Transverse colon (tissue), 4 donors: ENCODE results near the gene HERC4. TPM values are rescaled to one million over a fixed set of nuclear protein-coding genes. Genes with fewer than 3 reads are reported as not detected.

ENCODE experiments used
- DNase-seq: peaks from one replicate; pipeline ENCODE4 v3.0.0-alpha.2; 2019
- H3K27ac ChIP-seq, 4 donors: fragments of 200-600 bp; sonication (generic); 2 replicates each; pipeline ENCODE4 v1.5.1; 2016 to 2018; ENCODE audit warnings: inconsistent platforms in 4 of 4
- H3K27me3 ChIP-seq: fragments of 200-600 bp; sonication (generic); 2 replicates; pipeline ENCODE4 v1.5.1; 2017; ENCODE audit warnings: inconsistent platforms
- H3K36me3 ChIP-seq, 4 donors: fragments of 200-600 bp; sonication (generic); 2 replicates each; pipeline ENCODE4 v1.5.1; 2017 to 2019; ENCODE audit warnings: inconsistent platforms in 4 of 4
- H3K4me1 ChIP-seq, 4 donors: fragments of 200-600 bp; sonication (generic); 2 replicates each; pipeline ENCODE4 v1.5.1; 2017 to 2020; ENCODE audit warnings: inconsistent platforms in 4 of 4
- H3K4me3 ChIP-seq, 4 donors: fragments of 200-600 bp; sonication (generic); 1 replicate in 1 of 4; 2 replicates in 3 of 4; pipeline versions ENCODE4 v1.5.1 to v1.6.1; 2017 to 2019; ENCODE audit warnings: inconsistent platforms in 4 of 4
- H3K9me3 ChIP-seq, 2 donors: fragments of 200-600 bp; sonication (generic); 2 replicates each; pipeline ENCODE4 v1.5.1; 2017 to 2019; ENCODE audit warnings: inconsistent platforms in 2 of 2
- EP300 ChIP-seq: sonication (generic); formaldehyde crosslinking; IDR thresholded peaks from one replicate; pipeline ENCODE4 v1.6.1; 2017; ENCODE audit warnings: antibody characterized with exemption, low read depth
- POLR2A ChIP-seq: fragments of 450-650 bp; IDR thresholded peaks from one replicate; pipeline ENCODE4 v1.6.1; 2016; ENCODE audit warnings: antibody characterized with exemption, mild to moderate bottlenecking, moderate library complexity
- POLR2AphosphoS5 ChIP-seq, 3 donors: sonication (generic); formaldehyde crosslinking; IDR thresholded peaks; one replicate each; pipeline ENCODE4 v1.6.1; 2016; ENCODE audit warnings: antibody characterized with exemption in 3 of 3
- WGBS, 2 donors: methylation state at CpG; one replicate each; pipeline ENCODE4 v1.1.5; 2018; ENCODE audit warnings: low coverage in 1 of 2; 5-methylcytosine and 5-hydroxymethylcytosine counted together
- in situ Hi-C, 4 donors: fragments of 200-750 bp; cut with MboI; loops; one replicate each; pipeline versions ENCODE4 v1.15.0 to v1.15.1; 2017; ENCODE audit warnings: low sequenced_read_pairs in 3 of 4, low pct_ligation_motif_present in 1 of 4, low pct_unique_long_range_greater_than_20kb in 1 of 4
- intact Hi-C: fragments of 100-400 bp; cut with DNase I; formaldehyde crosslinking; loops from one replicate; pipeline ENCODE4 v1.15.1; 2023; ENCODE audit warnings: low total_unique reads
- total RNA-seq, 4 donors: library from RNA; depleted of rRNA; stranded (reverse); fragments of >200 nt; gene quantifications; one replicate each; pipeline ENCODE4 v1.1.0, GENCODE V29; 2016
- TF ChIP-seq, protein P1 (sequence below), 5 experiments: fragments of 200-600 bp in 3 of 5; fragments of 450-650 bp in 2 of 5; sonication (generic) in 3 of 5; IDR thresholded peaks; 1 replicate in 2 of 5; 2 replicates in 3 of 5; pipeline ENCODE4 v1.5.1; 2016 to 2017; ENCODE audit warnings: antibody characterized with exemption in 5 of 5, inconsistent platforms in 3 of 5, mild to moderate bottlenecking in 2 of 5, moderate library complexity in 1 of 5

HERC4 gene, protein sequence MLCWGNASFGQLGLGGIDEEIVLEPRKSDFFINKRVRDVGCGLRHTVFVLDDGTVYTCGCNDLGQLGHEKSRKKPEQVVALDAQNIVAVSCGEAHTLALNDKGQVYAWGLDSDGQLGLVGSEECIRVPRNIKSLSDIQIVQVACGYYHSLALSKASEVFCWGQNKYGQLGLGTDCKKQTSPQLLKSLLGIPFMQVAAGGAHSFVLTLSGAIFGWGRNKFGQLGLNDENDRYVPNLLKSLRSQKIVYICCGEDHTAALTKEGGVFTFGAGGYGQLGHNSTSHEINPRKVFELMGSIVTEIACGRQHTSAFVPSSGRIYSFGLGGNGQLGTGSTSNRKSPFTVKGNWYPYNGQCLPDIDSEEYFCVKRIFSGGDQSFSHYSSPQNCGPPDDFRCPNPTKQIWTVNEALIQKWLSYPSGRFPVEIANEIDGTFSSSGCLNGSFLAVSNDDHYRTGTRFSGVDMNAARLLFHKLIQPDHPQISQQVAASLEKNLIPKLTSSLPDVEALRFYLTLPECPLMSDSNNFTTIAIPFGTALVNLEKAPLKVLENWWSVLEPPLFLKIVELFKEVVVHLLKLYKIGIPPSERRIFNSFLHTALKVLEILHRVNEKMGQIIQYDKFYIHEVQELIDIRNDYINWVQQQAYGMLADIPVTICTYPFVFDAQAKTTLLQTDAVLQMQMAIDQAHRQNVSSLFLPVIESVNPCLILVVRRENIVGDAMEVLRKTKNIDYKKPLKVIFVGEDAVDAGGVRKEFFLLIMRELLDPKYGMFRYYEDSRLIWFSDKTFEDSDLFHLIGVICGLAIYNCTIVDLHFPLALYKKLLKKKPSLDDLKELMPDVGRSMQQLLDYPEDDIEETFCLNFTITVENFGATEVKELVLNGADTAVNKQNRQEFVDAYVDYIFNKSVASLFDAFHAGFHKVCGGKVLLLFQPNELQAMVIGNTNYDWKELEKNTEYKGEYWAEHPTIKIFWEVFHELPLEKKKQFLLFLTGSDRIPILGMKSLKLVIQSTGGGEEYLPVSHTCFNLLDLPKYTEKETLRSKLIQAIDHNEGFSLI
- total RNA-seq = 100 to 1,000 TPM in 2 of 4 donors, 10 to 100 TPM in 2; 32.0 to 154 (median 105) TPM

DNA sequence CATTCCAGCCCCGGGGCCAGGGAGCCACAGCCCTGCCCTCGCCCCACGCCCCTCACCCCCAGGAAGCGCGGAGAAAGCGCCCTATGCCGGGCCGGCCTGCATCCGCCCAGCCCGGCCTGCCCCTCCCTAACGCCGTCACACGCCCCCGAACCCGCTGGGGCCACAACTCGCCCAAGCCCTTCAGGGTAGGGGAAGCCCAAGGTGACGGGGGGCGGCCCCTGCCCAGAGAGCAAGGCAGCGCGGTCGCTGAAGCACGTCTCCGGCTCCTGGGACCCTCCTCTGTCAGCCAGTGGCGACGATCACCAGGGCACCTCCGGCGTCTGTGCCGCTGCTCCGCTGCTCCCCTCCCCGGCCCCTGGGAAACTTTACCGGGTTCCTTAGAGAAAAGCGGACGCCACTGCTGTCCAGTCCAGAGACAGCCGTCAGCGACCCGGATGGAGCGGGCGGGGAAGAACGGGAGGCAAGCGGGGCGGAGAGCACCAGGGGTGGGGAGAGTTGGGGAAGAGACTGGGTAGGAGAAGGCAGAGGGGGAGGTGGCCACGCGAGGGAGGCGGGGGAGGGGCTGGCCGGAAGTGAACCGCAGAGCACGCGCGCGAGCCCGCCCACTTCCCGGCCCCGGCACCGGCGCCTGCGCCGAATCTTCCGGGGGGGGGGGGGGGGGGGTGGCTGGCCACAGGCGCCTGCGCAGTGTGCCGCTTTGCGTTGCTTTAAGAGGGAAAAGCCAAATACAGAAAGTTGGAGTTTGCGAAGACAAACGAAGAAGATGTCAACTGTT lies at the start of gene HERC4:
TSS of gene HERC4 (minus strand) at position 509 of the 775 bp plus-strand sequence. CDS start 2,175 bp downstream, outside the sequence.
- peak within 1 kb of the TSS; percentile 62 to 99 (median 82) for H3K4me3 ChIP-seq
- 0 to 1% methylated on average over 2 to 56 of the region's 64 CpGs for WGBS, 2 donors
- peak within 1 kb of the TSS; percentile 96 to 100 (median 98) for H3K27ac ChIP-seq
- H3K9me3 ChIP-seq = no peaks in the 10 kb centered on the region
- in situ Hi-C loops (loop anchor here in 1 of 4 donors (25.0 kb wide), 1 partner anchor 188 kb away; the partner anchor contains the start of gene SIRT1), intact Hi-C loops (no loop called here)
- H3K36me3 ChIP-seq = peaks cover 0 to 5% (median 0%) of the 10 kb centered on the region in 4 donors
- TF ChIP-seq, protein P1, sequence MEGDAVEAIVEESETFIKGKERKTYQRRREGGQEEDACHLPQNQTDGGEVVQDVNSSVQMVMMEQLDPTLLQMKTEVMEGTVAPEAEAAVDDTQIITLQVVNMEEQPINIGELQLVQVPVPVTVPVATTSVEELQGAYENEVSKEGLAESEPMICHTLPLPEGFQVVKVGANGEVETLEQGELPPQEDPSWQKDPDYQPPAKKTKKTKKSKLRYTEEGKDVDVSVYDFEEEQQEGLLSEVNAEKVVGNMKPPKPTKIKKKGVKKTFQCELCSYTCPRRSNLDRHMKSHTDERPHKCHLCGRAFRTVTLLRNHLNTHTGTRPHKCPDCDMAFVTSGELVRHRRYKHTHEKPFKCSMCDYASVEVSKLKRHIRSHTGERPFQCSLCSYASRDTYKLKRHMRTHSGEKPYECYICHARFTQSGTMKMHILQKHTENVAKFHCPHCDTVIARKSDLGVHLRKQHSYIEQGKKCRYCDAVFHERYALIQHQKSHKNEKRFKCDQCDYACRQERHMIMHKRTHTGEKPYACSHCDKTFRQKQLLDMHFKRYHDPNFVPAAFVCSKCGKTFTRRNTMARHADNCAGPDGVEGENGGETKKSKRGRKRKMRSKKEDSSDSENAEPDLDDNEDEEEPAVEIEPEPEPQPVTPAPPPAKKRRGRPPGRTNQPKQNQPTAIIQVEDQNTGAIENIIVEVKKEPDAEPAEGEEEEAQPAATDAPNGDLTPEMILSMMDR (IDR thresholded peaks at IDR 0.05) = peak in 1 of 5 experiments; percentile 1
- TF ChIP-seq EP300 (no peak), POLR2AphosphoS5 (IDR thresholded peaks at IDR 0.05) (peak; percentile 84 to 92 (median 91)), POLR2A (peak; percentile 91)
- no peaks in the 10 kb centered on the region for H3K27me3 ChIP-seq
- H3K4me1 ChIP-seq = peaks cover 11 to 37% (median 26%) of the 10 kb centered on the region in 4 donors
- peak; percentile 96 for DNase-seq

DNA sequence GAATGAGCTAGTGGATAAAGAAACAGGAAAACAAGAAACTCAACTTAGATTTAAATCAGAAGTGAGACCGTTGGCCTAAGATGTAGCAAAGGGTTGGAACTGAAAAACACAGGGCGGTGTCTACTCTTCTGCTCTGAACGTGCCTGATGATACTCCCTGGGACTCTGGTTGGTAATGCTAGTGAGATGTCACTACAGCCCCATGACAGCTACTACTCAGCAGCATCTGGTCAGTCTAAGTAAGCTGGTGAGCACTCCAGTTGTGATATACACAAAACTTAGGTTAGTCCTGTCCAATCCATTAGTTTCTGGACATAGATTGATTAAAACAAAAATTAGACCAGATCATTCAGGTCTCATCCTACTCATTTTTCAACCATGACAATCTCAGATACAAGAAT lies 49.6 kb upstream of the HERC4 start:
- H3K36me3 ChIP-seq = no peaks in the 10 kb centered on the region
- H3K9me3 ChIP-seq = no peaks in the 10 kb centered on the region
- DNase-seq = no peak
- whole genome bisulfite sequencing, 2 donors = 74% methylated on average over 3 of the region's 3 CpGs; no CpG with 5 or more reads in 1 of the 2 donors
- no peaks in the 10 kb centered on the region for H3K27me3 ChIP-seq
- H3K27ac ChIP-seq = no peak overlapping the region
- intact Hi-C loops (no loop called here), in situ Hi-C loops (no loop called here)
- H3K4me3 ChIP-seq = no peak overlapping the region
- TF ChIP-seq, protein P1 (IDR thresholded peaks at IDR 0.05) = no peak
- TF ChIP-seq POLR2A = no peak
- H3K4me1 ChIP-seq = no peaks in the 10 kb centered on the region

DNA sequence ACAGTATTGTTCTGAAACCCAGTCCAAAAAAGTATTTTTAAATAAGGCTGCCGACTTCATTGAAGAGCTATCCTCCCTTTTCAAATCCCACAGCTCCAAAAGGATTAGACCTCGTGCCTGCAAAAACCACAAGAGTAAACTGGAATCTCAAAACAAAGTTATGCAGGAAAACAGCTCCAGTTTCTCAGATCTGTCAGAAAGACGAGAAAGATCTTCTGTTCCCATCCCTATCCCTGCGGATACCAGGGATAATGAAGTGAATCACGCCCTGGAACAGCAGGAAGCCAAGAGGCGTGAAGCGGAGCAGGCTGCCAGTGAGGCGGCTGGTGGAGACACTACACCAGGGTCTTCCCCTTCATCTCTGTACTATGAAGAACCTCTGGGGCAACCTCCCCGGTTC lies 46.8 kb upstream of the HERC4 start:
- H3K27me3 ChIP-seq = no peaks in the 10 kb centered on the region
- H3K4me3 ChIP-seq = no peak overlapping the region
- TF ChIP-seq, protein P1 (IDR thresholded peaks at IDR 0.05) = no peak
- TF ChIP-seq POLR2A = no peak
- no peak for TF ChIP-seq EP300
- TF ChIP-seq POLR2AphosphoS5 (IDR thresholded peaks at IDR 0.05) = no peak
- WGBS, 2 donors = 78 to 88% methylated on average over 1 to 9 of the region's 9 CpGs
- DNase-seq = no peak
- intact Hi-C loops (no loop called here), in situ Hi-C loops (no loop called here)
- H3K27ac ChIP-seq = no peak overlapping the region
- no peaks in the 10 kb centered on the region for H3K4me1 ChIP-seq
- no peaks in the 10 kb centered on the region for H3K36me3 ChIP-seq
- H3K9me3 ChIP-seq = no peaks in the 10 kb centered on the region
